Activated T-helper 1 cell treated with anti-CD3 and anti-CD28 coated beads, Interleukin-12 subunit alpha, Interleukin-12 subunit beta, Interleukin-2, Interleukin-4 antibody, amounts not matched to agents 30 ng/mL and 10 ng/mL and 1 ng/mL, durations not matched to agents 14 hours and 24 hours and 36 hours (primary cell): ENCODE measurements around the gene RBM10. TPM values are rescaled to one million over a fixed set of nuclear protein-coding genes. Genes with fewer than 3 reads are reported as not detected.
"Not testable (repeated sequence)": the region's sequence is repeated elsewhere in the genome, so short reads cannot be mapped to it uniquely, and the experiment has no call there.

ENCODE experiments used
- DNase-seq: peaks from one replicate; pipeline ENCODE4 v3.0.0; 2021; ENCODE audit warnings: low spot score
- H3K27ac Mint-ChIP-seq: one replicate; pipeline ENCODE4 v1.8.0; 2021; ENCODE audit warnings: mild to moderate bottlenecking, mixed read lengths
- H3K27me3 Mint-ChIP-seq: one replicate; pipeline ENCODE4 v1.8.0; 2022; ENCODE audit warnings: mild to moderate bottlenecking, moderate library complexity, mixed read lengths; ENCODE audit not compliant: insufficient read depth
- H3K36me3 Mint-ChIP-seq: one replicate; pipeline ENCODE4 v1.8.0; 2021; ENCODE audit warnings: low read depth, mixed read lengths
- H3K4me1 Mint-ChIP-seq: one replicate; pipeline ENCODE4 v1.8.0; 2021; ENCODE audit warnings: low read depth, mixed read lengths
- H3K4me3 Mint-ChIP-seq: one replicate; pipeline ENCODE4 v1.8.0; 2021; ENCODE audit warnings: mild to moderate bottlenecking, moderate library complexity, mixed read lengths
- H3K9me3 Mint-ChIP-seq: one replicate; pipeline ENCODE4 v1.8.0; 2021; ENCODE audit warnings: mixed read lengths
- intact Hi-C: fragments of 100-400 bp; cut with micrococcal nuclease; formaldehyde crosslinking; loops from one replicate; pipeline ENCODE4 v1.15.1; 2024
- total RNA-seq: library from RNA; stranded (reverse); gene quantifications from 2 replicates; pipeline ENCODE4 v1.2.3, GENCODE V29; 2022

The RBM10 gene
- 62.0 and 64.1 TPM in 2 replicates for total RNA-seq

DNA sequence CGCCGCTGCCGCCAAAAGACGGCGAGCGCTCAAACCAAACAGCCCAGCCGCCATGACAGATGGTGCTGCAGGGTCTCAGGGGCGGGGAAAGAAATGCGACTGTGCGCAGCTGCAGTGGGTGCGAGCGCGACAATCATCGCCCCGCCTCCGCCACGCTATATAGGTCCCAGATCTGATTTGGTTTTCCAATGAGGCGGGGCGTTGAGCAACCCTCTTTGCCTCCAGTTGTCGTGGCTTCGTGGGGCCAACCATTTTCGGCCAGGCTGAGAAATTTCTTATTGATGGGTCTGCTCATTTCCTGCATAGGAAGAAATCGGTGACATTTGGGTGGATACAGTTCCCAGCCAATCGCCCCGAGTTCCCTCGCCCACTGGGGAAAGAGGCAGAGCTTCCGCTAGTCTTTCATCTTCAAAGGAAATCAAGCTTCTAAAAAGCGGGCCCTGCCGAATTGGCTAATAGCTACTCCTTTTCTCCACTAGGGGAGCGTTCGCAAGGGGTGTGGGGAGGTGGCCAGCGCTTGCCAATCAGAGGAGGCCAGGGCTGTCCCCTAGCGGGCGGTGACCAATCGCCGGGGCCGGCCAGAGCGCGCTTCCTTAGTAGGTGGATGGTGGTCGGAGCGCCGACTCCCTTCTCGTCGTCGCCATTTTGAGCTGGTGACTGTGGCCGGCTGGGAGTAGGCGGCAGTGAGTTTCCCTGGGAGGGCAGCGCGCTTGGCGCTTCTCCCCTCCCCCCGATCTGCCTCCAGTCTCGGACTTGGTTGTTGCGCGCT is at the start of gene RBM10, which contains the start of gene NDUFB11:
Gene RBM10, plus strand, starts transcription at position 596 of the 769 bp plus-strand sequence. CDS start 2,261 bp downstream, outside the sequence.
Gene NDUFB11, minus strand, starts transcription at position 77 of the 769 bp plus-strand sequence. Its CDS starts 23 bp downstream, at position 54.
- Mint-ChIP-seq H3K27me3 (peaks cover 2% of the 10 kb centered on the region), H3K4me3 (peak within 1 kb of the TSS; percentile 100), H3K4me1 (peaks cover 18% of the 10 kb centered on the region), H3K36me3 (peaks cover 38% of the 10 kb centered on the region), H3K9me3 (peaks cover 3% of the 10 kb centered on the region), H3K27ac (peak within 1 kb of the TSS; percentile 100)
- intact Hi-C loops = loop anchor here (1.0 to 2.0 kb wide), 7 partner anchors 16 to 514 kb away; partner anchors contain the start of gene UXT
- peak; percentile 89 for DNase-seq

DNA sequence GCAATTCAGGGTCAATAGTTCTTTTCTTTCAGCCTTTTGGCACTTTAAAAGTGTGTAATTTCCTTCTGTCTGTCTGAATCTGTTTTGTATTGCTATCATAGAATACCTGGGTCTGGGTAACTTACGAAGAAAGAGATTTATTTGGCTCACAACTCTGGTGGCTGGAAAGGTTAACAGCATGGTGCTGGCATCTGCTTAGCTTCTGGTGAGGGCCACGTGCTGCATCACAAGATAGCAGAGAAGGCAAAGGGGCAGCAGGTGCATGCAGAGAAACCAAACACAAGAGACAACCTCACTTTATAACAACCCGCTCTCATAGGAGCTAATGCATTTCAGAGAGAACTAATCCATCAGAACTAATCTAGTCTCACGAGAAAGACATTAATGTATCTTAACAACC is 48.0 kb upstream of the RBM10 start:
- intact Hi-C loops = no loop called here
- Mint-ChIP-seq H3K27me3 (no peaks in the 10 kb centered on the region), H3K4me3 (no peak overlapping the region), H3K36me3 (no peaks in the 10 kb centered on the region), H3K4me1 (no peaks in the 10 kb centered on the region), H3K9me3 (no peaks in the 10 kb centered on the region), H3K27ac (no peak overlapping the region)
- DNase-seq = no peak

DNA sequence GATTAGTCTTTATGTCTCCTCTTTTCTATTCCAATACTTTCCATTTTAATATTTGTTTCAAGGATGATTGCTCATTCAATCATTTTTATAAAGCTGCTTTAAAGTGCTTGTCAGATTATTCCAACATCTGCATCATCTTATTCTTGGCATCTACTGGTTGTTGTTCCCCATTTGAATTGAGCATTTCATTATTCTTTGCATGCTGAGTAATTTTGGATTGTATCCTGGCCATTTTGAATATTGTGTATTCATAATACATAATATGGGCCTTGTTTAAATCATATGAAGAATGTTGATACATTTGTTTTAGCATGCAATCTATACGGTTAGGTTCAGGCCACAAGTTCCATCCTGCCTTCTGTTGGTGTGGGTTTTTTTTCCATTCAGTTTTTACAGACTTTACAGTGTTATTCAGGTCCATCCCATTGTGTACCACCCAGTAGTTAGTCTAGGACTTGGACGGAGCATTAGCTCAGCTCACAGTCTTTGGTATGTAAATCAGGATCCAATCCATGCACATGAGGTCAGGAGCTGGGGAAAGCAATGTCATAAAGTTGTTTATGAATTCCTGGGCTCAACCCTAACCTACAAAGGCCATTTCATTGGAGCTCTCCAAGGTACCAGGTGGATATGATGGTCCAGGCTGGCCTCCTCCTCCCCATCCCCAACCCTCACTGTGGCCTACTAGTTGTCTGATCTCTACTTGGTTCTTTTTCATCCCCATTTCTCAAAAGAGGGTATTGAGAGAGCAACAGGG is 46.5 kb upstream of the RBM10 start:
- intact Hi-C loops = no loop called here

DNA sequence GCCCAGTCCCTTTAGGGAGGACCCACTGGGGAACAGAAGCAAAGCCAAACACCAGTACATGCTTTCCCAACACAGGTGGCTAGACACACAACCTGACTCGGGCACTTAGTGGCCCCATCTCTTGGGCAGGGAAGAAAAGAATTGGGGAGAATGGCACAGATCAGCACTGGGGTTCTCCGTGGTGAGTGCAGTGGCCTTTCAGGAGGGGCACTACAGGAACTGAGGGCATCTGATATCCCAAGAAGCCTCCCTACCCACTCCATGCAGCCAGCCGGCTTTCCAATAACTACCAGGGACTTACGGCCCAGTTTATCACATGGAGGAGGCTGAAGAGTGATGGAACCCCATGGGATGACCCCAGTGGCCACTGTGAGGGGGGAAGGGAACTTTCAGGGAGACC is 43.8 kb upstream of the RBM10 start:
- Mint-ChIP-seq H3K36me3 (no peaks in the 10 kb centered on the region), H3K27me3 (no peaks in the 10 kb centered on the region), H3K9me3 (no peaks in the 10 kb centered on the region), H3K4me1 (no peaks in the 10 kb centered on the region), H3K4me3 (no peak overlapping the region), H3K27ac (no peak overlapping the region)
- DNase-seq = no peak
- intact Hi-C loops = no loop called here

More for the DNA sequence above, 46.5 kb upstream of the RBM10 start:
- Mint-ChIP-seq H3K36me3 (no peaks in the 10 kb centered on the region), H3K9me3 (no peaks in the 10 kb centered on the region), H3K4me3 (no peak overlapping the region), H3K4me1 (no peaks in the 10 kb centered on the region), H3K27ac (no peak overlapping the region), H3K27me3 (no peaks in the 10 kb centered on the region)
- no peak for DNase-seq

GRCh38 chrX:47110936-47111615 is 33.9 kb upstream of the RBM10 start:
- H3K4me1 Mint-ChIP-seq, H3K27ac Mint-ChIP-seq, intact Hi-C loops, H3K9me3 Mint-ChIP-seq, H3K27me3 Mint-ChIP-seq, DNase-seq, H3K4me3 Mint-ChIP-seq, H3K36me3 Mint-ChIP-seq: not testable (repeated sequence)

- no peaks in the 10 kb centered on the region for H3K9me3 Mint-ChIP-seq
- no peak for DNase-seq
- no peak overlapping the region for H3K4me3 Mint-ChIP-seq
- H3K27me3 Mint-ChIP-seq = peaks cover 3% of the 10 kb centered on the region
- H3K36me3 Mint-ChIP-seq = no peaks in the 10 kb centered on the region
- intact Hi-C loops = no loop called here
- H3K4me1 Mint-ChIP-seq = no peaks in the 10 kb centered on the region
- H3K27ac Mint-ChIP-seq = no peak overlapping the region
Observed at GRCh38 chrX:47112316-47112954, 32.6 kb upstream of the RBM10 start.

- intact Hi-C loops, H3K4me1 Mint-ChIP-seq, H3K9me3 Mint-ChIP-seq, H3K4me3 Mint-ChIP-seq, H3K27me3 Mint-ChIP-seq, H3K36me3 Mint-ChIP-seq, H3K27ac Mint-ChIP-seq, DNase-seq: not testable (repeated sequence)
Observed at GRCh38 chrX:47116551-47117110, 28.4 kb upstream of the RBM10 start.

- H3K9me3 Mint-ChIP-seq, DNase-seq, H3K27me3 Mint-ChIP-seq, H3K4me1 Mint-ChIP-seq, H3K4me3 Mint-ChIP-seq, intact Hi-C loops, H3K27ac Mint-ChIP-seq, H3K36me3 Mint-ChIP-seq: not testable (repeated sequence)
Observed at GRCh38 chrX:47124466-47124865, 20.6 kb upstream of the RBM10 start.

GRCh38 chrX:47129157-47129898 is 15.7 kb upstream of the RBM10 start:
- H3K27me3 Mint-ChIP-seq = no peaks in the 10 kb centered on the region
- H3K36me3 Mint-ChIP-seq = no peaks in the 10 kb centered on the region
- DNase-seq = peak; percentile 86
- peak overlapping the region; percentile 98 for H3K27ac Mint-ChIP-seq
- intact Hi-C loops = loop anchor here (1.0 to 5.0 kb wide), 5 partner anchors 16 to 584 kb away; partner anchors contain the start of genes RBM10, UBA1 and ZNF674
- peak overlapping the region; percentile 97 for H3K4me3 Mint-ChIP-seq
- H3K4me1 Mint-ChIP-seq = no peaks in the 10 kb centered on the region
- H3K9me3 Mint-ChIP-seq = no peaks in the 10 kb centered on the region

DNA sequence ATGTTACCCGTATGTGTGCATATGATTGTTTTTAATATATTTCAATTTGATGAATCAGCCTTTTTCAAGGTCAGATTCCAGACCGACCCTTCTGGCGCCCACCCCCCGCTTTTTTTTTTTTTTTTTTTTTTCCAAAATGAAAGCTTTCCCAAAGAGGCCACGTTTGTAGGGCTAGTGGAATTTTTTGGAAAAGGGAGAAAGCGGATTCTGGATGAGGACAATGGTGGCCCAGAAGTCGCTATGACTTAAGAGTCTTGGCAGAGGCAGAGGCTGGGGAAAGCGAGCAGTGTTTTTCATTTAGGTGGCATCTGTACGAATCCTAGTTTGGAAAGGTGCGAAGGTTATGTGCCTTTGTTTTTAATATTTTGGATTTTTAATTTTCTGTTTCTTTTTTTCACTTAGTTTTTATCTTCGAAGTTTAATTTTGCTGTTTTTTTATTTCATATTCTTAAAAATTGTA is 15.1 kb upstream of the RBM10 start:
- Mint-ChIP-seq H3K9me3 (no peaks in the 10 kb centered on the region), H3K36me3 (no peaks in the 10 kb centered on the region), H3K27ac (peak overlapping the region; percentile 29), H3K27me3 (no peaks in the 10 kb centered on the region), H3K4me3 (peak overlapping the region; percentile 97), H3K4me1 (no peaks in the 10 kb centered on the region)
- no peak for DNase-seq
- intact Hi-C loops = loop anchor here (1.0 to 5.0 kb wide), 5 partner anchors 15 to 585 kb away; partner anchors contain the start of genes RBM10, UBA1 and ZNF674

- H3K27me3 Mint-ChIP-seq = no peaks in the 10 kb centered on the region
- no peaks in the 10 kb centered on the region for H3K36me3 Mint-ChIP-seq
- no peak overlapping the region for H3K4me3 Mint-ChIP-seq
- intact Hi-C loops = no loop called here
- no peak for DNase-seq
- H3K27ac Mint-ChIP-seq = no peak overlapping the region
- no peaks in the 10 kb centered on the region for H3K9me3 Mint-ChIP-seq
- H3K4me1 Mint-ChIP-seq = no peaks in the 10 kb centered on the region
Observed at GRCh38 chrX:47133493-47133892, 11.5 kb upstream of the RBM10 start.
